Mucosa of rectum (tissue), 2 donors: ENCODE measurements around the gene ACKR2.

Source experiments
- H3K27ac ChIP-seq, 2 donors: one replicate each; pipeline ENCODE4 v1.7.0; 2013; ENCODE audit warnings: inconsistent platforms in 2 of 2, low read depth in 2 of 2, low read length in 2 of 2
- H3K27me3 ChIP-seq, 2 donors: one replicate each; pipeline ENCODE4 v1.7.0; 2013; ENCODE audit warnings: low read length in 2 of 2; ENCODE audit not compliant: control insufficient read depth in 2 of 2, insufficient read depth in 2 of 2
- H3K36me3 ChIP-seq, 2 donors: one replicate each; pipeline ENCODE4 v1.7.0; 2013; ENCODE audit warnings: low read length in 2 of 2; ENCODE audit not compliant: control insufficient read depth in 2 of 2, insufficient read depth in 2 of 2
- H3K4me1 ChIP-seq, 2 donors: one replicate each; pipeline ENCODE4 v1.7.0; 2013; ENCODE audit warnings: low read length in 2 of 2, mild to moderate bottlenecking in 1 of 2; ENCODE audit not compliant: control insufficient read depth in 2 of 2, insufficient read depth in 2 of 2
- H3K4me3 ChIP-seq, 2 donors: one replicate each; pipeline ENCODE4 v1.7.0; 2013; ENCODE audit warnings: low read length in 2 of 2
- H3K9ac ChIP-seq, 2 donors: one replicate each; pipeline ENCODE4 v1.7.0; 2013; ENCODE audit warnings: low read length in 2 of 2, low read depth in 1 of 2, mild to moderate bottlenecking in 1 of 2
- H3K9me3 ChIP-seq, 2 donors: one replicate each; pipeline ENCODE4 v1.7.0; 2013; ENCODE audit warnings: low read length in 2 of 2; ENCODE audit not compliant: control insufficient read depth in 2 of 2
- donor health status: healthy.
- donor health status: Normal muscosa, but diverticular disease.

The ACKR2 gene

DNA sequence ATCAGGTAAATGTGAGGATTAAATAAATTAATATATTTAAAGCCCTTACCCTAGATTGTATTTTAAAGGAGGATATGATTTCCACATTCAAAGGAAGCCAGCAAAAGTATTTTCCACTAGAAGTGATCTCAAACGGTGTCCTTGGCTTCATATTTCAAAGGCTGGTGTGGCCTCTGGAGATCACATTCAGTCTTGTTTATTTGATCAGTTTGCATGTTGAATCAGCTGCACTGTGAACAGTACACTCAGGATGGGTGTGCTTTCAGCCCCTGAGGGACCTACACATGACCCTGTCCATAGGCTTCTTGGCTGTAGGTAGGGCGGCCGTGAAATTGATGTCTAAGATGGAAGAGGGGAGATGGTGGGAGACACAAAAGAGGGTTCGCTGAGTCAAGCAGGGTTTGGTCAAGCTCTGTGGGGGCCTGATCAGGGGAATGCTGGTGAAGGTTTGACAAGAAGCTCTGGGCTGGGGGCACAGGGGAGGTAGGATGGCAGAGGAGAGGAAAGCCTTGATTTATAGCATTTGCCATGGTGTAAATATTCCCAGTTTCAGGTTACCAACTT is 44.6 kb downstream of the ACKR2 start:
- Histone ChIP-seq H3K9me3 (no peaks in the 10 kb centered on the region), H3K4me1 (no peaks in the 10 kb centered on the region), H3K9ac (no peak overlapping the region), H3K27ac (no peak overlapping the region), H3K4me3 (no peak overlapping the region), H3K27me3 (no peaks in the 10 kb centered on the region), H3K36me3 (no peaks in the 10 kb centered on the region)

DNA sequence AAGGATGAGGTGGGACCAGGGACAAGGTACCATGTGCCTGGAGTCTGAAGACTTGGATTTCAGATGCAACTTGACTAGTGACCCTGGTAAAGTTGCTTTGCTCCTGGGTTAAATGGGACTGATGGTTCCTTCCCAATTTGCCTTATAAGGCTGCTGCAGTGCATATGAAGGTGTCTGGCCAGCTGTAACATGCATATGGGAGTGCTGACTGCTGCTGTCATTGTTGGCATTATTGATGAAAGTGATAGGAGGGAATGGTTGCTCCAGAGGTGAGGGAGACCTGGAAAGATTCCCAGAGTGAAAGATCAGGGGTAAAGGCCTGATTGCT is 45.9 kb downstream of the ACKR2 start:
- Histone ChIP-seq H3K4me3 (no peak overlapping the region), H3K36me3 (no peaks in the 10 kb centered on the region), H3K9me3 (no peaks in the 10 kb centered on the region), H3K27me3 (no peaks in the 10 kb centered on the region), H3K9ac (no peak overlapping the region), H3K27ac (no peak overlapping the region), H3K4me1 (no peaks in the 10 kb centered on the region)

DNA sequence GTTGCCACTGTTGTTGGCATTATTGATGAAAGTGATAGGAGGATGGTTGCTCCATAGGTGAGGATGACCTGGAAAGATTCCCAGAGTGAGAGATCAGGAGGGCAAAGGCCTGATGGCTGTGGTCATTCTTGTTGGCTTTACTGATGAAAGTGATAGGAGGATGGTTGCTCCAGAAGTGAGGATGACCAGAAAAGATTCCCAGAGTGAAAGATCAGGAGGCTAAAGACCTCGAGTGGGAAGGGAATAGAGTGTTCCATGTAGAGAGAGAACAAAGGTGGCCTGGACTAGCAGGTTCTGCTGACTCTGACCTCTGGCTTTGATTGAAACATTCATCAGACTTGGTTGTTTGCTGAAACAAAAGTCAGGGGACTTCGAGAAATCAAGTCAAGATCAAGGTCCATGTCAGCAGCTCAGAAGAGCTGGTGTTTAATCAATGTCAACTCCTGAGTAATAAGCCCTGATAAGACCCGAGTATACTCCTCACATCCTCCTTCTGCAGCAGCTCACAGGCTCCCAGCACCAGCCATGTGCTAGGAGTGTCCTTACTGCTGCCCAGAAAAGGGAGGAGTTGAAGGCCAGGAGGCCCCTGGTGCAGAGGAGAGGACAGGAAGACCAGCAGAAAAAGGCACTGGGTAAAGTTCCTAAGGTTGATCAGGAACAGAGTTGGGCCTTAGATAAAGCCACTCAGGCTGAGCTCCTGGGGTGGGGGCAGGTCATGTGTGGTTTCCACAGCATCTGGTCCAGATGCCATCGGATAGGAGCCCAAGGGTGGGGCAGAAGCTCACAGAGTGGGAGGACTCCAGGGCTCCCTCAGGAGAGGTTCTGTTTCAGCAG is 46.5 kb downstream of the ACKR2 start:
- no peak overlapping the region for H3K4me3 ChIP-seq
- no peak overlapping the region for H3K27ac ChIP-seq
- no peak overlapping the region for H3K9ac ChIP-seq
- no peaks in the 10 kb centered on the region for H3K4me1 ChIP-seq
- no peaks in the 10 kb centered on the region for H3K27me3 ChIP-seq
- no peaks in the 10 kb centered on the region for H3K9me3 ChIP-seq
- H3K36me3 ChIP-seq = no peaks in the 10 kb centered on the region

DNA sequence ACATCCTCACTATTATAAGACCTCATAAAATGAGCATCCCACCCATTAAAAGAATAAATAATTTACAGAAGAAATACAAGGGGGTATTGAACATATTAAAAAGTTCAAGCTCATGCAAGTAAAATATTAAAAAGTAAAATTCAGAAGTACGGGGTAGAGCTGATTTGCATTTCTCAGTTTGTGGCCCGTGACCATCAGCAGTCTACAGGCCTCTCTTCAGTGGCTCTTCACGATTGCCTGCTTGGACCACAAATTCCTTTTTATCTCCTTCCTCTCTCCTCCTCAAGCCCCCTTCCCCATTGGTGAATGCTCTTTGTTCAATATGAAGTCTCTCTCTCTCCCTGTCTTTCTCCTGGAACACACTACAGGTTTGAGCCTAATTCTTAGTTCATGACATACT is 47.3 kb downstream of the ACKR2 start:
- Histone ChIP-seq H3K4me1 (no peaks in the 10 kb centered on the region), H3K9me3 (no peaks in the 10 kb centered on the region), H3K27ac (no peak overlapping the region), H3K36me3 (no peaks in the 10 kb centered on the region), H3K27me3 (no peaks in the 10 kb centered on the region), H3K4me3 (no peak overlapping the region), H3K9ac (no peak overlapping the region)

DNA sequence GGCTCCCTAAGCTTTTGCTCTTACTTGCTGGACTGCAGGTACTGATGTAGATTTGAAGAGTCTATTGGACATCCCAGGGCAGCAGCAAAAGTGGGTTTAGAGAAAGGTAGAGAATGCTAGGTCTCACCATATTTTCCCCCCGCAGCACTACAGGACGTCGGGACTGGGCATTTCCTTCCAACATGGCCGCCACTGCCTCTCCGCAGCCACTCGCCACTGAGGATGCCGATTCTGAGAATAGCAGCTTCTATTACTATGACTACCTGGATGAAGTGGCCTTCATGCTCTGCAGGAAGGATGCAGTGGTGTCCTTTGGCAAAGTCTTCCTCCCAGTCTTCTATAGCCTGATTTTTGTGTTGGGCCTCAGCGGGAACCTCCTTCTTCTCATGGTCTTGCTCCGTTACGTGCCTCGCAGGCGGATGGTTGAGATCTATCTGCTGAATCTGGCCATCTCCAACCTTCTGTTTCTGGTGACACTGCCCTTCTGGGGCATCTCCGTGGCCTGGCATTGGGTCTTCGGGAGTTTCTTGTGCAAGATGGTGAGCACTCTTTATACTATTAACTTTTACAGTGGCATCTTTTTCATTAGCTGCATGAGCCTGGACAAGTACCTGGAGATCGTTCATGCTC is 55.2 kb downstream of the ACKR2 start:
- Histone ChIP-seq H3K9ac (no peak overlapping the region), H3K4me3 (no peak overlapping the region), H3K36me3 (no peaks in the 10 kb centered on the region), H3K9me3 (no peaks in the 10 kb centered on the region), H3K4me1 (no peaks in the 10 kb centered on the region), H3K27ac (no peak overlapping the region), H3K27me3 (no peaks in the 10 kb centered on the region)

DNA sequence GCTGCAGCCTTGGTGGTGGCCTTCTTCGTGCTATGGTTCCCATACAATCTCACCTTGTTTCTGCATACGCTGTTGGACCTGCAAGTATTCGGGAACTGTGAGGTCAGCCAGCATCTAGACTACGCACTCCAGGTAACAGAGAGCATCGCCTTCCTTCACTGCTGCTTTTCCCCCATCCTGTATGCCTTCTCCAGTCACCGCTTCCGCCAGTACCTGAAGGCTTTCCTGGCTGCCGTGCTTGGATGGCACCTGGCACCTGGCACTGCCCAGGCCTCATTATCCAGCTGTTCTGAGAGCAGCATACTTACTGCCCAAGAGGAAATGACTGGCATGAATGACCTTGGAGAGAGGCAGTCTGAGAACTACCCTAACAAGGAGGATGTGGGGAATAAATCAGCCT is 56.0 kb downstream of the ACKR2 start:
- no peaks in the 10 kb centered on the region for H3K4me1 ChIP-seq
- no peaks in the 10 kb centered on the region for H3K36me3 ChIP-seq
- H3K9ac ChIP-seq = no peak overlapping the region
- H3K27ac ChIP-seq = no peak overlapping the region
- no peaks in the 10 kb centered on the region for H3K9me3 ChIP-seq
- H3K4me3 ChIP-seq = no peak overlapping the region
- H3K27me3 ChIP-seq = no peaks in the 10 kb centered on the region

DNA sequence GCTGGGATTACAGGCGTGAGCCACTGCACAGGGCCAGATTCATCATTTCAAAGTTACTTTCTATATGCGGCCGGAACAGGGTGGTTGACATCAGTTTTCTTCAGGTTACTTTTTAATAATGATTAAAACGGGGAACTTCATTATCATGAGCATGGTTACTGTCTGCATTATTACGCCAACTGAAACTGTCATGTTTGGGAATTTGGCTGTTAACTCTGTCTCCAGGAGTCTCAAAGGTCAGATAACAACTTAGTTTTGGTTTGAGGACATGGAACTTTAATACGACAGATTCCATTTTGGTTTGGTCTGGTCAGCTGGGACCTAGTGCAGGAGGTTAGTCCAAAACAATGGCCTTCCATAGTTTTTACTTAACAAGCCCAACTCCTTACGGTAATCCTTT is 57.9 kb downstream of the ACKR2 start:
- H3K9ac ChIP-seq = no peak overlapping the region
- no peaks in the 10 kb centered on the region for H3K36me3 ChIP-seq
- H3K4me3 ChIP-seq = no peak overlapping the region
- H3K27ac ChIP-seq = no peak overlapping the region
- no peaks in the 10 kb centered on the region for H3K27me3 ChIP-seq
- H3K9me3 ChIP-seq = no peaks in the 10 kb centered on the region
- H3K4me1 ChIP-seq = no peaks in the 10 kb centered on the region

DNA sequence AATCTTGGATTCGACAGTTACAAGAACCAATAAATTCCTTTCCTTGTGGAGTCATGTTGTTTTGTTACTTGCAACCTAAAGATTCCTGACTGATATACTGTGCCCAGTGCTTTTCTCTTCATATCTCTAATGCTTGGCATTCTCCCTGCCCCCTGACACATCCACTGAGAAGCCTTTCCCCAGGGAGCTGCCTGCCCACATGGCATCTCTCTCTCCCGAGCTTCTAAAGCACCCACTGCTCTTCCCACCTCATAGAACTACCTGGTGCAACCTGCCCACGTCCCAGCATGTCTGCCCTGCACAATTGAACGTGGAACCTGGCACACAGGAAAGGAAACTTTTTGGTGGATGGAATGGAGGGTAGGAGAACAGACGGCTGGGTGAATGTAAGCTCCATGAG is 59.6 kb downstream of the ACKR2 start:
- Histone ChIP-seq H3K36me3 (no peaks in the 10 kb centered on the region), H3K27me3 (no peaks in the 10 kb centered on the region), H3K4me3 (no peak overlapping the region), H3K9ac (no peak overlapping the region), H3K9me3 (no peaks in the 10 kb centered on the region), H3K27ac (no peak overlapping the region), H3K4me1 (no peaks in the 10 kb centered on the region)

DNA sequence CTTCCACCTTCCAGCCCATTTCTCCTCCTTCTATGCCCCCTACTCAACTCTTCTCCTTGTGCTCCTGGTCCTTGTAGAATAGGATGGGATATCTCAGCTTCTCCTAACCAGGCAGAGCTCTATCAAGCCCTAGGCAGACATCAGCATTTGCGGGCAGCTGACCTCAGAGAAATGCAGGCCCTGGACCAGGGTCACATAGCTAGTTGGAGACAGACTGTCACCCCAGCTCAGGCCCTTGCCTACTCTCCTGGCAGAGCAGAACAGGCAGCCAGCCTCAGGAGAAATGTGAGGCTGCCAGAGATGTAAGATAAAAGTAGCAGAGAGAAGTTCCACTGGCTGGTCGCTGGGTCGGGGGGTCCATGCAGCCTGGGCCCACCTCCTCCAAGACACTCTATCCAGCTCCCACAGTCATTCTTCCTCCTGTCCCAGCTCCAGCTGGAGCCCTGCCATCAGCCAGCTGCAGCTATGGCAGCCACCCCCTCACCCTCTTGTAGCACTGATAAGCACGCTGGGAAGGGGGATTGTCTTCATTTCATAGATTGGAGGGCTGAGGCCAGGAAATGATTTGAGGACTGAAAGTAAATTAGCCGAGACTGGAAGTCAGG is 62.4 kb downstream of the ACKR2 start:
- Histone ChIP-seq H3K4me3 (no peak overlapping the region), H3K36me3 (no peaks in the 10 kb centered on the region), H3K4me1 (no peaks in the 10 kb centered on the region), H3K27ac (no peak overlapping the region), H3K27me3 (no peaks in the 10 kb centered on the region), H3K9ac (no peak overlapping the region), H3K9me3 (no peaks in the 10 kb centered on the region)

DNA sequence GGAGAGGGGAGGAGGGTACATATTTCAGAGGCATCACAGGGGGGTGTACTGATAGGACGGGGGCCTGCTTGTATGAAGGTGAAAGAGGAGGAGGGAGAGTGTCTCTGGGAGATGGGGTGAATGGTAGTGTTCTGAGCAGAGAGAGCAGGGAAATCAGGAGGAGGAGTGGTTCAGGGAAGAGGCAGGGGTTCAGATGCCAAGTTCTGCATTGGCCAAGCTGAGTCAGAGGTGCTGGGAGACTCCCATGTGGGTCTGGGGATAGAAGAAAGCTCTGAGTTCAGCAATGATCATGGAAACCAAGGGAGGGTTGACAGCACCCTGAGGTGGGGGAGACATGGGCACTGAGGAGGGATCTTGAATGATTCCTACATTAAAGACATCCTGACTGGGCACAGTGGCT is 63.5 kb downstream of the ACKR2 start:
- no peaks in the 10 kb centered on the region for H3K36me3 ChIP-seq
- H3K4me1 ChIP-seq = no peaks in the 10 kb centered on the region
- no peaks in the 10 kb centered on the region for H3K9me3 ChIP-seq
- H3K4me3 ChIP-seq = no peak overlapping the region
- H3K9ac ChIP-seq = no peak overlapping the region
- H3K27me3 ChIP-seq = no peaks in the 10 kb centered on the region
- H3K27ac ChIP-seq = no peak overlapping the region
